ENCODE results near the gene PTPN4. TPM values are rescaled to one million over a fixed set of nuclear protein-coding genes. Genes with fewer than 3 reads are reported as not detected.

The PTPN4 gene
- total RNA-seq, 1 donor: 28.5 TPM

- TF ChIP-seq CTCF (IDR thresholded peaks at IDR 0.05; ENCODE audit: insufficient read depth, low read depth, low read length): no peak
- DNase-seq (ENCODE audit: low read depth): no peak
- no peak overlapping the region for H3K4me3 ChIP-seq (ENCODE audit: low read depth, low read length)
These were observed 86.3 kb downstream of the PTPN4 start for GRCh38 chr2:119846021-119846420.

- no peak for DNase-seq (ENCODE audit: low read depth)
- TF ChIP-seq CTCF (IDR thresholded peaks at IDR 0.05; ENCODE audit: insufficient read depth, low read depth, low read length): no peak
- H3K4me3 ChIP-seq (ENCODE audit: low read depth, low read length): no peak overlapping the region
These were observed 90.3 kb downstream of the PTPN4 start for GRCh38 chr2:119849838-119850565.

GRCh38 chr2:119852214-119852613 is 92.5 kb downstream of the PTPN4 start:
- no peak for DNase-seq (ENCODE audit: low read depth)

GRCh38 chr2:119853777-119854399 is 94.2 kb downstream of the PTPN4 start:
- TF ChIP-seq CTCF (IDR thresholded peaks at IDR 0.05; ENCODE audit: insufficient read depth, low read depth, low read length): no peak
- DNase-seq (ENCODE audit: low read depth): no peak
- no peak overlapping the region for H3K4me3 ChIP-seq (ENCODE audit: low read depth, low read length)

More at GRCh38 chr2:119852214-119852613, 92.5 kb downstream of the PTPN4 start:
- H3K4me3 ChIP-seq (ENCODE audit: low read depth, low read length): no peak overlapping the region
- no peak for TF ChIP-seq CTCF (IDR thresholded peaks at IDR 0.05; ENCODE audit: insufficient read depth, low read depth, low read length)

GRCh38 chr2:119856469-119856901 is 96.8 kb downstream of the PTPN4 start:
- no peak overlapping the region for H3K4me3 ChIP-seq (ENCODE audit: low read depth, low read length)
- no peak for TF ChIP-seq CTCF (IDR thresholded peaks at IDR 0.05; ENCODE audit: insufficient read depth, low read depth, low read length)
- no peak for DNase-seq (ENCODE audit: low read depth)

- TF ChIP-seq CTCF (IDR thresholded peaks at IDR 0.05; ENCODE audit: insufficient read depth, low read depth, low read length): no peak
- DNase-seq (ENCODE audit: low read depth): no peak
- H3K4me3 ChIP-seq (ENCODE audit: low read depth, low read length): no peak overlapping the region
These were observed 98.0 kb downstream of the PTPN4 start for GRCh38 chr2:119857742-119858141.

All from fibroblast of villous mesenchyme (primary cell).